ENCODE measurements around the gene FOXL1. TPM values are rescaled to one million over a fixed set of nuclear protein-coding genes. Genes with fewer than 3 reads are reported as not detected.

FOXL1 gene
- total RNA-seq, 1 donor from 2014 or later: 0.07 TPM

- H3K27me3 Mint-ChIP-seq (ENCODE audit: insufficient read depth, low read depth): peaks cover 2% of the 10 kb centered on the region
- no peak overlapping the region for H3K4me2 ChIP-seq
- no peak overlapping the region for H3K27ac Mint-ChIP-seq
- H3K4me3 ChIP-seq: no peak overlapping the region
- H3K4me1 Mint-ChIP-seq: peaks cover 4% of the 10 kb centered on the region
- no peaks in the 10 kb centered on the region for H3K36me3 ChIP-seq
- no peak overlapping the region for H3K9ac ChIP-seq
- no peak for DNase-seq (ENCODE audit: low spot score)
- no peak overlapping the region for H3K4me3 Mint-ChIP-seq
- H3K79me2 ChIP-seq (ENCODE audit: low read depth): no peaks in the 10 kb centered on the region
- H3K27me3 ChIP-seq: no peaks in the 10 kb centered on the region
- H2AFZ ChIP-seq (replicated peaks): no peak overlapping the region
- H3K36me3 Mint-ChIP-seq: no peaks in the 10 kb centered on the region
- H3F3A ChIP-seq (ENCODE audit: low read depth): no peaks in the 10 kb centered on the region
- no peak overlapping the region for H3K27ac ChIP-seq
- H4K20me1 ChIP-seq (ENCODE audit: low read depth): no peaks in the 10 kb centered on the region
- no peaks in the 10 kb centered on the region for H3K9me3 ChIP-seq (ENCODE audit: low read depth)
- no peaks in the 10 kb centered on the region for H3K4me1 ChIP-seq
- no peaks in the 10 kb centered on the region for H3K9me3 Mint-ChIP-seq
- TF ChIP-seq EZH2 (IDR thresholded peaks at IDR 0.05) (no peak), EZH2phosphoT487 (IDR thresholded peaks at IDR 0.05) (no peak)
- TF ChIP-seq, protein P1, sequence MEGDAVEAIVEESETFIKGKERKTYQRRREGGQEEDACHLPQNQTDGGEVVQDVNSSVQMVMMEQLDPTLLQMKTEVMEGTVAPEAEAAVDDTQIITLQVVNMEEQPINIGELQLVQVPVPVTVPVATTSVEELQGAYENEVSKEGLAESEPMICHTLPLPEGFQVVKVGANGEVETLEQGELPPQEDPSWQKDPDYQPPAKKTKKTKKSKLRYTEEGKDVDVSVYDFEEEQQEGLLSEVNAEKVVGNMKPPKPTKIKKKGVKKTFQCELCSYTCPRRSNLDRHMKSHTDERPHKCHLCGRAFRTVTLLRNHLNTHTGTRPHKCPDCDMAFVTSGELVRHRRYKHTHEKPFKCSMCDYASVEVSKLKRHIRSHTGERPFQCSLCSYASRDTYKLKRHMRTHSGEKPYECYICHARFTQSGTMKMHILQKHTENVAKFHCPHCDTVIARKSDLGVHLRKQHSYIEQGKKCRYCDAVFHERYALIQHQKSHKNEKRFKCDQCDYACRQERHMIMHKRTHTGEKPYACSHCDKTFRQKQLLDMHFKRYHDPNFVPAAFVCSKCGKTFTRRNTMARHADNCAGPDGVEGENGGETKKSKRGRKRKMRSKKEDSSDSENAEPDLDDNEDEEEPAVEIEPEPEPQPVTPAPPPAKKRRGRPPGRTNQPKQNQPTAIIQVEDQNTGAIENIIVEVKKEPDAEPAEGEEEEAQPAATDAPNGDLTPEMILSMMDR (IDR thresholded peaks at IDR 0.05): no peak
Measured at GRCh38 chr16:86620184-86620583, 41.8 kb downstream of the FOXL1 start.

DNA sequence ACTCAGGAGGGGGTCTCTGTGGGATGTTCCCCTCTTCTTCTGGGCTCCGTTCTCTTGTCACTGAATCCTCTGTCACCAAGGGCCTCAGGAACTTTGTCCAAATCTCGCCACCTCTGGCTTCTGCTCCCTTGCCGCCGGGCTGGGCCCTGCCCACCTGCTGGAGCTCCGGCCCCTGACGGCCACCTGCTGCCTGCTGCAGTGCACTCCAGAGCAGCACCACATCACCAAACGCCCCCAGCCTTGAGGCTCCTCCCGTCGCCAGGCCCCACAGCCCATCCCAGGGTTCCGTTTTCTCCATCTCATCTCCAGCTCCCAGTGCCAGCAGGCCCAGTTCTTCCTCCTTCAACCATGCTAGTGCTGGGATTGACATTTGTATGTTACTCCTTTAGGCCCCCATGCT lies 43.6 kb downstream of the FOXL1 start:
- Mint-ChIP-seq H3K36me3 (no peaks in the 10 kb centered on the region), H3K27me3 (ENCODE audit: insufficient read depth, low read depth) (peaks cover 11% of the 10 kb centered on the region), H3K4me3 (no peak overlapping the region), H3K4me1 (peaks cover 11% of the 10 kb centered on the region), H3K27ac (no peak overlapping the region), H3K9me3 (no peaks in the 10 kb centered on the region)
- H3K27ac ChIP-seq: no peak overlapping the region
- TF ChIP-seq EZH2 (IDR thresholded peaks at IDR 0.05) (no peak), EZH2phosphoT487 (IDR thresholded peaks at IDR 0.05) (no peak)
- TF ChIP-seq, protein P1 (IDR thresholded peaks at IDR 0.05): no peak
- H3K9me3 ChIP-seq (ENCODE audit: low read depth): no peaks in the 10 kb centered on the region
- no peaks in the 10 kb centered on the region for H3K79me2 ChIP-seq (ENCODE audit: low read depth)
- no peaks in the 10 kb centered on the region for H3F3A ChIP-seq (ENCODE audit: low read depth)
- H3K4me3 ChIP-seq: no peak overlapping the region
- no peak for DNase-seq (ENCODE audit: low spot score)
- H4K20me1 ChIP-seq (ENCODE audit: low read depth): no peaks in the 10 kb centered on the region
- no peak overlapping the region for H3K9ac ChIP-seq
- H3K27me3 ChIP-seq: no peaks in the 10 kb centered on the region
- H3K36me3 ChIP-seq: no peaks in the 10 kb centered on the region
- no peaks in the 10 kb centered on the region for H3K4me1 ChIP-seq
- H2AFZ ChIP-seq (replicated peaks): no peak overlapping the region
- H3K4me2 ChIP-seq: no peak overlapping the region

DNA sequence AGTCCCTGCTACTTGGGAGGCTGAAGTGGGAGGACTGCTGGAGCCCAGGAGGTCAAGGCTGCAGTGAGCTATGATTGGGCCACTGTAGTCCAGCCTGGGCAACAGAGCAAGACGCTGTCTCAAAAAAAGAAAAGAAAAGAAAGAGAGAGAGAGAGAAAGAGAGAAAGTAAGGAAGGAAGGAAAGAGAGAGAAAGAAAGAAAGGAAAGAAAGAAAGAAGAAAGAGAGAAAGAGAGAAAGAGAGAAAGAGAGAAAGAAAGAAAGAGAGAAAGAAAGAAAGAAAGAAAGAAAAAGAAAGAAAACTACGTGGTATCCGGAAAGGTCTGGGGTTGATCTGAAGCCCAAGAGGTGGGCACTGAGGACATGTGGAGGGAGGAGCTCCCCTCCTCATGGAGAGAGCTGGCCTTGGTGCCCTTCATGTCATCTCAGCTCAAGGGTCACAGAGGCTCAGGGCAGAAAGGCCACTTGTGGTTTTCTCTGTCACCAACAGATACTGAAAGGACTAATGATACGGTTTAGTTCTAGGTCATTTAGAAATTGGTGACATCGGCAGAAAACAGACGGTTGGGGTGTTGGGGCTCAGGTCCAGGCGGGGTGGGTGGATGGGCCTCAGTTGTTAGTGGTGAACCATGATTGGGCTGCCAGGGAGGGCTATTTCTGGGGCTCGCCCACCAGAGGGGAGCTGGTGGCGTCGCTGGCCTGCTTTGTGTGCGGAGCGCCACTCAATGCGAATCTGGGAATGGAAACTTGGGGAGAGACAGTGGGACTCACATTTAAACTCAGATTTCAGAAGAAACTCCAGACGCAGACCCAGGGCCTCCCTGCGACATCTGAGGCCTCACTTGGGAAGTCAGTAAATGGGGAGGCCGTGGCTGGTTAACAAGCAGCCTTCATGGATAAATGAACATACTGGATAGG lies 44.6 kb downstream of the FOXL1 start:
- H3K4me1 ChIP-seq: no peaks in the 10 kb centered on the region
- no peak overlapping the region for H3K4me3 ChIP-seq
- H3K27ac ChIP-seq: no peak overlapping the region
- H3K27me3 ChIP-seq: no peaks in the 10 kb centered on the region
- no peaks in the 10 kb centered on the region for H3K79me2 ChIP-seq (ENCODE audit: low read depth)
- H3K36me3 ChIP-seq: no peaks in the 10 kb centered on the region
- no peaks in the 10 kb centered on the region for H3K9me3 Mint-ChIP-seq
- no peak for DNase-seq (ENCODE audit: low spot score)
- H3K27me3 Mint-ChIP-seq (ENCODE audit: insufficient read depth, low read depth): peaks cover 11% of the 10 kb centered on the region
- no peaks in the 10 kb centered on the region for H3K9me3 ChIP-seq (ENCODE audit: low read depth)
- no peaks in the 10 kb centered on the region for H3K36me3 Mint-ChIP-seq
- no peaks in the 10 kb centered on the region for H3F3A ChIP-seq (ENCODE audit: low read depth)
- H3K27ac Mint-ChIP-seq: no peak overlapping the region
- no peak overlapping the region for H3K9ac ChIP-seq
- H4K20me1 ChIP-seq (ENCODE audit: low read depth): no peaks in the 10 kb centered on the region
- no peak overlapping the region for H2AFZ ChIP-seq (replicated peaks)
- no peak overlapping the region for H3K4me3 Mint-ChIP-seq
- TF ChIP-seq, protein P1 (IDR thresholded peaks at IDR 0.05): no peak
- no peak for TF ChIP-seq EZH2phosphoT487 (IDR thresholded peaks at IDR 0.05)
- TF ChIP-seq EZH2 (IDR thresholded peaks at IDR 0.05): no peak
- no peak overlapping the region for H3K4me2 ChIP-seq
- peaks cover 13% of the 10 kb centered on the region for H3K4me1 Mint-ChIP-seq

All from neural progenitor cell (in vitro differentiated cells).